MM.1S (cell line): ENCODE data around the gene CACNA1D.

Source experiments
- CTCF ChIP-seq: fragments of 300-600 bp; sonication (generic); IDR thresholded peaks from 2 replicates; pipeline ENCODE4 v1.5.1; 2016; ENCODE audit warnings: antibody characterized with exemption, low read length, mixed read lengths
- EZH2phosphoT487 ChIP-seq: fragments of 300-600 bp; sonication (generic); IDR thresholded peaks from 2 replicates; pipeline ENCODE4 v1.6.1; 2018; ENCODE audit warnings: antibody characterized with exemption, low read length

- TF ChIP-seq EZH2phosphoT487 (no peak), CTCF (no peak)
These were observed 1.9 kb downstream of the CACNA1D start for GRCh38 chr3:53496392-53496670.
